ENCODE results near the gene HRH1.

GRCh38 chr3:11291808-11292207 lies 137.5 kb downstream of the HRH1 start:
- no peak for TF ChIP-seq MZF1 (tag by site-specific recombination; IDR thresholded peaks at IDR 0.05; ENCODE audit: borderline replicate concordance)
- no peak for TF ChIP-seq ZBTB1 (tag by site-specific recombination; IDR thresholded peaks at IDR 0.05)
- no peak for TF ChIP-seq CTCF (tag by site-specific recombination; IDR thresholded peaks at IDR 0.05)
- TF ChIP-seq ZFHX2 (tag by site-specific recombination; conservative IDR thresholded peaks at IDR 0.05): no peak
- TF ChIP-seq KLF7 (tag by site-specific recombination; IDR thresholded peaks at IDR 0.05; ENCODE audit: borderline replicate concordance): no peak
- TF ChIP-seq ZNF513 (tag by site-specific recombination; IDR thresholded peaks at IDR 0.05): no peak
- TF ChIP-seq ZNF677 (tag by site-specific recombination; IDR thresholded peaks at IDR 0.05): no peak
- no peak for TF ChIP-seq YY1 (tag by site-specific recombination; IDR thresholded peaks at IDR 0.05)
- TF ChIP-seq ZBTB8A (tag by site-specific recombination; IDR thresholded peaks at IDR 0.05): no peak

All from HEK293 (cell line).